Upper lobe of left lung (tissue), 6 donors: ENCODE data around the gene CCDC61. TPM values are rescaled to one million over a fixed set of nuclear protein-coding genes. Genes with fewer than 3 reads are reported as not detected.

Source experiments
- ATAC-seq, 2 donors: fragments of 200-7000 bp; cut with Tn5 transposase; one replicate each; pipeline ENCODE4 v1.9.1; 2022; ENCODE audit warnings: mild to moderate bottlenecking in 2 of 2, moderate library complexity in 2 of 2; ENCODE audit not compliant: low FRiP score in 2 of 2
- DNase-seq, 2 donors: peaks; one replicate each; pipeline ENCODE4 v3.0.0-alpha.2; 2019 to 2020
- H3K27ac ChIP-seq, 4 donors: fragments of 200-600 bp; sonication (generic); one replicate each; pipeline ENCODE4 v1.5.1; 2016 to 2019
- H3K27me3 ChIP-seq, 4 donors: fragments of 200-600 bp; sonication (generic); one replicate each; pipeline ENCODE4 v1.5.1; 2017 to 2019
- H3K36me3 ChIP-seq, 4 donors: fragments of 200-600 bp; sonication (generic); one replicate each; pipeline ENCODE4 v1.5.1; 2016 to 2019
- H3K4me1 ChIP-seq, 4 donors: fragments of 200-600 bp; sonication (generic); one replicate each; pipeline ENCODE4 v1.5.1; 2018 to 2019
- H3K4me3 ChIP-seq, 4 donors: fragments of 200-600 bp; sonication (generic); one replicate each; pipeline ENCODE4 v1.5.1; 2017 to 2019; ENCODE audit warnings: mild to moderate bottlenecking in 2 of 4, moderate library complexity in 1 of 4
- H3K9me3 ChIP-seq, 4 donors: fragments of 200-600 bp; sonication (generic); one replicate each; pipeline ENCODE4 v1.5.1; 2018 to 2019
- EP300 ChIP-seq, 4 donors: sonication (generic); formaldehyde crosslinking; IDR thresholded peaks; one replicate each; pipeline ENCODE4 v1.5.1; 2017; ENCODE audit warnings: antibody characterized with exemption in 4 of 4, control low read depth in 2 of 4
- POLR2A ChIP-seq, 4 donors: fragments of 450-650 bp; IDR thresholded peaks; one replicate each; pipeline ENCODE4 v1.5.1; 2016 to 2017; ENCODE audit warnings: antibody characterized with exemption in 4 of 4, mild to moderate bottlenecking in 2 of 4
- POLR2AphosphoS5 ChIP-seq, 2 donors: sonication (generic); formaldehyde crosslinking; IDR thresholded peaks; one replicate each; pipeline ENCODE4 v1.5.1; 2017; ENCODE audit warnings: antibody characterized with exemption in 2 of 2
- WGBS, 2 donors: methylation state at CpG; one replicate each; pipeline ENCODE4 v1.1.5; 2017 to 2018; 5-methylcytosine and 5-hydroxymethylcytosine counted together
- total RNA-seq, 6 donors: library from RNA; depleted of rRNA in 4 of 6; stranded (reverse); fragments of >200 nt in 4 of 6; gene quantifications; one replicate each; pipeline versions ENCODE4 v1.1.0 to v1.2.1, GENCODE V29; 2016 to 2021
- TF ChIP-seq, protein P1 (sequence below), 6 experiments: fragments of 450-650 bp in 4 of 6; fragments of 200-600 bp in 2 of 6; sonication (generic) in 2 of 6; IDR thresholded peaks; one replicate each; pipeline ENCODE4 v1.5.1; 2016 to 2019; ENCODE audit warnings: antibody characterized with exemption in 6 of 6
- donor health status: DM: no; HTN: no; CAD: no; lungs with moderate emphysema.
- donor health status: DM: no; HTN: yes; CAD: no; lungs with severe emphysema.

The CCDC61 gene
- total RNA-seq, 6 donors from 2014 or later: 5.9 to 28.3 (median 20.3) TPM

GRCh38 chr19:45969676-45970075, 25.6 kb upstream of the CCDC61 start:
- Histone ChIP-seq H3K9me3 (no peaks in the 10 kb centered on the region), H3K36me3 (peaks cover 0 to 7% (median 0%) of the 10 kb centered on the region in 4 donors), H3K27ac (peak overlapping the region in 3 of 4 donors; percentile 15 to 90 (median 85)), H3K27me3 (peaks cover 2 to 26% (median 19%) of the 10 kb centered on the region in 4 donors), H3K4me1 (peaks cover 4 to 22% (median 15%) of the 10 kb centered on the region in 4 donors), H3K4me3 (no peak overlapping the region)
- TF ChIP-seq EP300 (IDR thresholded peaks at IDR 0.05) (no peak), POLR2AphosphoS5 (IDR thresholded peaks at IDR 0.05) (no peak), POLR2A (IDR thresholded peaks at IDR 0.05) (no peak)
- TF ChIP-seq, protein P1, sequence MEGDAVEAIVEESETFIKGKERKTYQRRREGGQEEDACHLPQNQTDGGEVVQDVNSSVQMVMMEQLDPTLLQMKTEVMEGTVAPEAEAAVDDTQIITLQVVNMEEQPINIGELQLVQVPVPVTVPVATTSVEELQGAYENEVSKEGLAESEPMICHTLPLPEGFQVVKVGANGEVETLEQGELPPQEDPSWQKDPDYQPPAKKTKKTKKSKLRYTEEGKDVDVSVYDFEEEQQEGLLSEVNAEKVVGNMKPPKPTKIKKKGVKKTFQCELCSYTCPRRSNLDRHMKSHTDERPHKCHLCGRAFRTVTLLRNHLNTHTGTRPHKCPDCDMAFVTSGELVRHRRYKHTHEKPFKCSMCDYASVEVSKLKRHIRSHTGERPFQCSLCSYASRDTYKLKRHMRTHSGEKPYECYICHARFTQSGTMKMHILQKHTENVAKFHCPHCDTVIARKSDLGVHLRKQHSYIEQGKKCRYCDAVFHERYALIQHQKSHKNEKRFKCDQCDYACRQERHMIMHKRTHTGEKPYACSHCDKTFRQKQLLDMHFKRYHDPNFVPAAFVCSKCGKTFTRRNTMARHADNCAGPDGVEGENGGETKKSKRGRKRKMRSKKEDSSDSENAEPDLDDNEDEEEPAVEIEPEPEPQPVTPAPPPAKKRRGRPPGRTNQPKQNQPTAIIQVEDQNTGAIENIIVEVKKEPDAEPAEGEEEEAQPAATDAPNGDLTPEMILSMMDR (IDR thresholded peaks at IDR 0.05): no peak
- 53 to 56% methylated on average over 5 of the region's 5 CpGs for WGBS, 2 donors
- no peak for DNase-seq
- no peak for ATAC-seq

GRCh38 chr19:45971260-45971902, 23.9 kb upstream of the CCDC61 start:
- ATAC-seq (peak in 1 of 2 donors; percentile 56), DNase-seq (no peak)
- WGBS, 2 donors: 7 to 13% methylated on average over 10 to 11 of the region's 11 CpGs

DNA sequence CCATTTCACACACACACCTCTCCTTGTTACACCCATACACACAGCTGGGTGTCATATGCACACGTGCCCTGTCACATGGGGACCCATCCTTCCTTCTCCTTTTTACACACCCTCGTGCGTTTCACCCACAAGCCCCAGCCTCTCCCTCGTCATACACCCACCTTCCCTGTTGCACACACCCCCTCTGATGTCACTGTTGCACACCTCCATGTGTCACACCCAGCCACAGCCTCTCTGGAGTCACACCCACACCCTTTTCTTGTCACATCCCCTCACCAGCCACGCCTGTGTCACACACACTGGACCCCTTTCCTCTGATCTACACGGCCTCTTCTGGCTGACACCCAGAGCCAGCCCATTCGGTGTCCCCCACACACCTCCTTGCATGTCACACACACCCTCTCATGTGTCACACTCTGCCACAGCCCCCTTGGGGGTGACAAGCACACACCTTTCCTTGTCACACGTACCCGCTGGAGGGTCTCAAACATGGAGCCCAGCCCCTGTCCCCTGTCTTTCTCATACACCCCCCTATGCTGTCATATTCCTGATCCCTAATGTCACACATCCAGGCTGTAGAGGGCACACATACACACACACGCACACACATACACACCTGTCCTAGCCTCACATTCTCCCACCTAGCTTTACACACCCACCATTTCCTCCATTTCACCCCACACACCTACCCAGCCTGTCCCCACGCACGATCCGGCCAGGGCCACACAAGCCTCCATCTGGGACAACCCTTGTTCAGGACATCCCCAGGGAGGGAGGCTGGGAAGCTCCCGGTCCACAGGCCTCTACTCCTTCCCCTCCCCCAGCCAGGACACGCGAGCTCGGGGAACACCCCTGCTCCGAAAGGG, 23.0 kb upstream of the CCDC61 start:
- peak in 1 of 2 donors; percentile 28 for DNase-seq
- H3K27ac ChIP-seq: peak overlapping the region; percentile 79 to 90 (median 84)
- 18 to 20% methylated on average over 17 to 18 of the region's 18 CpGs for WGBS, 2 donors
- H3K4me3 ChIP-seq: peak overlapping the region; percentile 35 to 62 (median 51)
- peaks cover 4 to 22% (median 13%) of the 10 kb centered on the region in 4 donors for H3K4me1 ChIP-seq
- peaks cover 0 to 7% (median 0%) of the 10 kb centered on the region in 4 donors for H3K36me3 ChIP-seq
- peak; percentile 18 to 54 for ATAC-seq
- peaks cover 2 to 26% (median 19%) of the 10 kb centered on the region in 4 donors for H3K27me3 ChIP-seq
- TF ChIP-seq POLR2AphosphoS5 (IDR thresholded peaks at IDR 0.05): peak in 1 of 2 donors; percentile 63
- TF ChIP-seq POLR2A (IDR thresholded peaks at IDR 0.05): peak in 1 of 4 donors; percentile 15
- TF ChIP-seq, protein P1 (IDR thresholded peaks at IDR 0.05): no peak
- TF ChIP-seq EP300 (IDR thresholded peaks at IDR 0.05): no peak
- H3K9me3 ChIP-seq: no peaks in the 10 kb centered on the region

More at GRCh38 chr19:45971260-45971902, 23.9 kb upstream of the CCDC61 start:
- peaks cover 4 to 22% (median 15%) of the 10 kb centered on the region in 4 donors for H3K4me1 ChIP-seq
- H3K27ac ChIP-seq: peak overlapping the region; percentile 79 to 90 (median 84)
- TF ChIP-seq, protein P1 (IDR thresholded peaks at IDR 0.05): no peak
- TF ChIP-seq POLR2AphosphoS5 (IDR thresholded peaks at IDR 0.05): peak in 1 of 2 donors; percentile 15
- H3K9me3 ChIP-seq: no peaks in the 10 kb centered on the region
- H3K4me3 ChIP-seq: peak overlapping the region in 3 of 4 donors; percentile 50 to 62 (median 52)
- H3K27me3 ChIP-seq: peaks cover 2 to 26% (median 19%) of the 10 kb centered on the region in 4 donors
- H3K36me3 ChIP-seq: peaks cover 0 to 7% (median 0%) of the 10 kb centered on the region in 4 donors

GRCh38 chr19:45972947-45973540, 22.2 kb upstream of the CCDC61 start:
- peaks cover 4 to 22% (median 13%) of the 10 kb centered on the region in 4 donors for H3K4me1 ChIP-seq
- H3K9me3 ChIP-seq: no peaks in the 10 kb centered on the region
- H3K36me3 ChIP-seq: peaks cover 0 to 5% (median 0%) of the 10 kb centered on the region in 4 donors
- H3K27ac ChIP-seq: peak overlapping the region; percentile 79 to 90 (median 84)
- peak in 1 of 2 donors; percentile 84 for DNase-seq
- no peak for ATAC-seq
- TF ChIP-seq EP300 (IDR thresholded peaks at IDR 0.05) (no peak), POLR2A (IDR thresholded peaks at IDR 0.05) (no peak), POLR2AphosphoS5 (IDR thresholded peaks at IDR 0.05) (no peak)
- TF ChIP-seq, protein P1 (IDR thresholded peaks at IDR 0.05): no peak
- peaks cover 2 to 26% (median 19%) of the 10 kb centered on the region in 4 donors for H3K27me3 ChIP-seq
- H3K4me3 ChIP-seq: peak overlapping the region; percentile 35 to 64 (median 51)
- 1% methylated on average over 25 of the region's 54 CpGs; no CpG with 5 or more reads in 1 of the 2 donors for WGBS, 2 donors
